PFSK-1 (cell line): ENCODE data around the gene BHLHE41.

Source experiments
- FOXP2 ChIP-seq: optimal IDR thresholded peaks from 2 replicates; pipeline ENCODE3; 2011; ENCODE audit warnings: borderline replicate concordance, control low read depth, inconsistent platforms; ENCODE audit not compliant: insufficient read depth; ENCODE audit errors: extremely low read length, extremely low read depth
- POLR2AphosphoS5 ChIP-seq: IDR thresholded peaks from 2 replicates; pipeline ENCODE4 v1.6.1; 2012; ENCODE audit warnings: low read depth, mild to moderate bottlenecking, control low read depth, low read length, moderate library complexity
- SIN3A ChIP-seq: IDR thresholded peaks from 2 replicates; pipeline ENCODE4 v1.6.1; 2012; ENCODE audit warnings: mild to moderate bottlenecking, low read length, moderate library complexity, borderline replicate concordance; ENCODE audit not compliant: insufficient read depth
- TAF1 ChIP-seq: IDR thresholded peaks from 2 replicates; pipeline ENCODE4 v1.6.1; 2012; ENCODE audit warnings: low read length, control low read depth, borderline replicate concordance; ENCODE audit not compliant: insufficient read depth
- TF ChIP-seq, protein P1 (sequence below), 2 experiments: IDR thresholded peaks; 2 replicates each; pipeline versions ENCODE4 v1.6.1 to v1.8.0; 2011 to 2012; ENCODE audit warnings: low read depth in 2 of 2, low read length in 2 of 2, control low read depth in 1 of 2, inconsistent platforms in 1 of 2, mild to moderate bottlenecking in 1 of 2, moderate library complexity in 1 of 2; ENCODE audit not compliant: insufficient read depth in 1 of 2

BHLHE41 gene

DNA sequence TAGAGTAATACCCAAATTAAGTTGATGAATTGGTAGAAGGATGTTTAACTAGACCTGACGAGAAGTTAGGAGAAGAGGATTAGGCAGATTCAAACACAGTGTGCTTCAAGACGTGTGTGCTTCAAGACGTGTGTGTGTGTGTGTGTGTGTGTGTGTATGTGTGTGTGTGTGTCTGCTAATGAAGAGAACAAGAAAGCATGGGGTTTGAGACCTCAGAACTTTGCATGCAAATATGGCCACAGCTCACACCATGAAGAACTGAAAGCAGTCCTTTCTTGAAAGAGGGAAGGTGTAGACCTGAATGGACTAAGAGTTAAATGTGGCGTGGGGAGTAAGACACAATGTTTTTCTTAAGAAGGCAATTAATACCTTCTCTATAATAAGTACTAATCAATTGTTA is 38.1 kb upstream of the BHLHE41 start:
- no peak for TF ChIP-seq SIN3A
- TF ChIP-seq, protein P1, sequence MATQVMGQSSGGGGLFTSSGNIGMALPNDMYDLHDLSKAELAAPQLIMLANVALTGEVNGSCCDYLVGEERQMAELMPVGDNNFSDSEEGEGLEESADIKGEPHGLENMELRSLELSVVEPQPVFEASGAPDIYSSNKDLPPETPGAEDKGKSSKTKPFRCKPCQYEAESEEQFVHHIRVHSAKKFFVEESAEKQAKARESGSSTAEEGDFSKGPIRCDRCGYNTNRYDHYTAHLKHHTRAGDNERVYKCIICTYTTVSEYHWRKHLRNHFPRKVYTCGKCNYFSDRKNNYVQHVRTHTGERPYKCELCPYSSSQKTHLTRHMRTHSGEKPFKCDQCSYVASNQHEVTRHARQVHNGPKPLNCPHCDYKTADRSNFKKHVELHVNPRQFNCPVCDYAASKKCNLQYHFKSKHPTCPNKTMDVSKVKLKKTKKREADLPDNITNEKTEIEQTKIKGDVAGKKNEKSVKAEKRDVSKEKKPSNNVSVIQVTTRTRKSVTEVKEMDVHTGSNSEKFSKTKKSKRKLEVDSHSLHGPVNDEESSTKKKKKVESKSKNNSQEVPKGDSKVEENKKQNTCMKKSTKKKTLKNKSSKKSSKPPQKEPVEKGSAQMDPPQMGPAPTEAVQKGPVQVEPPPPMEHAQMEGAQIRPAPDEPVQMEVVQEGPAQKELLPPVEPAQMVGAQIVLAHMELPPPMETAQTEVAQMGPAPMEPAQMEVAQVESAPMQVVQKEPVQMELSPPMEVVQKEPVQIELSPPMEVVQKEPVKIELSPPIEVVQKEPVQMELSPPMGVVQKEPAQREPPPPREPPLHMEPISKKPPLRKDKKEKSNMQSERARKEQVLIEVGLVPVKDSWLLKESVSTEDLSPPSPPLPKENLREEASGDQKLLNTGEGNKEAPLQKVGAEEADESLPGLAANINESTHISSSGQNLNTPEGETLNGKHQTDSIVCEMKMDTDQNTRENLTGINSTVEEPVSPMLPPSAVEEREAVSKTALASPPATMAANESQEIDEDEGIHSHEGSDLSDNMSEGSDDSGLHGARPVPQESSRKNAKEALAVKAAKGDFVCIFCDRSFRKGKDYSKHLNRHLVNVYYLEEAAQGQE (IDR thresholded peaks at IDR 0.05; ENCODE audit: insufficient read depth in 1 of 2, low read depth in 2 of 2, low read length in 2 of 2): no peak
- no peak for TF ChIP-seq FOXP2
- TF ChIP-seq POLR2AphosphoS5: no peak
- TF ChIP-seq TAF1: no peak

DNA sequence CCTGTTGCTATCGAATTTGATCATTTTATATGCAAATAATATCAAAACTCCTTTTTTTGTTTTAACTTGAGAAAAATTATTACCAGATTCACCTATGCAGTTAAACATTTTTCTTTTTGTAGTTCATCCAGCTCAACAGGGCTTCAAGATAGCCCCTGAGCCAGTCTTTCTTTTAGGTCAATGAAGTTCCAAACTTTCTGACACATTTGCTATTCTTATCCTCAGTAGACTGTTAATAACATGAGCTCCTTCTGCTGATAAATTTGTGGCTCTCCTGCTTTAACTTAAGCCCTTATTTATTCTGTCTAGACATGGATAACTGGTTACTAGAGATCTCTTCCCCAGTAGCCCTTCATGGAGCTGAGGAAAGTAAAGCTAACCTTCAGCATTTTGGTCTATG is 37.3 kb upstream of the BHLHE41 start:
- TF ChIP-seq FOXP2: no peak
- TF ChIP-seq TAF1: no peak
- TF ChIP-seq, protein P1 (IDR thresholded peaks at IDR 0.05; ENCODE audit: insufficient read depth in 1 of 2, low read depth in 2 of 2, low read length in 2 of 2): no peak
- no peak for TF ChIP-seq POLR2AphosphoS5
- no peak for TF ChIP-seq SIN3A

DNA sequence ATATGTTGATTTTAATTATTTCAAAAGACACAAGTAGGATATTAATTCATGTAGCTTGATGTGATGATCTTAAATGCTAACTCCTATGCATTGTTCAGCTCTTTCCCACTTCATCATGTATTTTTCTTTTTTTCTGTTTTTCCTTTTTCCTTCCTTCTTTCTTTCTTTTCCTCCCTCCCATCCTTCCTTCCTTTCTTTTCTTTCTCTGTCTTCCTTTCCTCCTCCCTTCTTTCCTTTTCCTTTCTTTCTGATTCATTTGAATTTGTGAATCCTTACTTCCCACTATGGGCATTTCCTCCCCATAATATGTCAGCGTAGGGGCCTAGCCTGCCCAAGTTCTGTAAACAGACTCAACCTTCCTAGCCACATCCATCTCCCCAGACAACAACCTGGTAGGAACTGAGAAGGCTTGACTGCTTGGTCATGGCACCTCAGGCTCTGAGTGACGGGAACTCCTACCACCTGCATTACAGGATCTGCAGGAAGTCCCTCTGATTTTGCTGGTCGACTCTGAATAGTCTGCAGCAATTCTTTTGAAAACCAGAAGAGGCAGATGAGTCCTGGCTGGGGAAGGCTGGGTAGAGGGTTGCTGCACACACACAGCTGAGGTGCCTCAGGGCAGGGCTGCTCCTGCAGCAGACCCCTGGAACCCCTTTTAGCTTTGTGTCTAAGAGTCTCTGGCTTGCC is 33.4 kb upstream of the BHLHE41 start:
- TF ChIP-seq FOXP2 (no peak), POLR2AphosphoS5 (no peak), SIN3A (no peak), TAF1 (no peak)

DNA sequence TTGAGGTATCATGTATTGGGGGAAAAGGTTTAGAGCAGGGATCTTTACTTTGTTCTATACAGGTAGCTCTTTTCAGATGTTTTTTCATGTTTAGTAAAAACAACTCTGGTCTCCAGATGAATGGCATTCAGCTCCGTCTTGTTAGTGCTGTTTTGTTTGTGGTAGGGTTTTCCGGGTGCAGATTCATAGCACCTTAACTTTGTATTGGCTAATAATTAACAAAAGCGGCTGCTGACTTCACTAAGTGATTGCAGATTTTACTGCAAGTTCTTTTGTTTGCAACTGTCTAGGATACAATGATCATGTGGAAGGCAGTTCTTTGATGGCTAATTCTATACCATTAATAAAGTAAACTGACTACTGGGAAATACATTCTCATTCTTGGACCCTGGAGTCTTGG is 32.2 kb upstream of the BHLHE41 start:
- TF ChIP-seq SIN3A (no peak), TAF1 (no peak), POLR2AphosphoS5 (no peak), FOXP2 (no peak)
- TF ChIP-seq, protein P1 (IDR thresholded peaks at IDR 0.05; ENCODE audit: insufficient read depth in 1 of 2, low read depth in 2 of 2, low read length in 2 of 2): no peak

DNA sequence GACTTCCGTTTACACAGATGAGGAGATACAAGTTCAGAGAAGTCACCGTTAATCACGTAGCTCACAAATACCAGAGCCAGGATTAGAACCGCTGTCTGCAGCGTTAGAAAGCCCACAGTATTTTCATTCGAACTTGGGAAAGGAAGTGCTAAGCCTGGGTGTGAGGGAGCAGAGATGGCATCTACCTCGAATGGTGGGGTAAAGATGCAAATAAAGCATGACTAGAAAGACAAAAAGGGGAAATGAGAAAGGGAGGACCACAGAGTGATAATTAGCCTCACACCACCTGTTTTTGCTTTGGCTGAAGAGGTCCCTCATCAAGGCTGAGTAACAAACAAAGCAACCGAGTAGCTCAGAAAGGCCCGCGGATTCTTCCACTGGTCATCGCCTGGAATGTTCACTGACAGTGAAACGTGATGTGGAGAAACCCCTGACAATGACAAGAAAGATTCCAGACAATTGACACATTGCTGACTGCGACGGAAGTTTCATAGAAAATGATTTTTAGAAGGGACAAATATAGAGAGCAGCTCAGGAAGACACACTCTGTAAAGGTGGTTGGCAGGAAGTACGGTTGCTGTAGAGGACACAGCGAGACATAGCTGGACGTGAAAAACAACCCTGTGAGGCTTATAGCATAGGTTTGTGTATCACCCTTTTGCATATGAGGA is 31.5 kb upstream of the BHLHE41 start:
- TF ChIP-seq FOXP2: no peak
- no peak for TF ChIP-seq SIN3A
- TF ChIP-seq, protein P1 (IDR thresholded peaks at IDR 0.05; ENCODE audit: insufficient read depth in 1 of 2, low read depth in 2 of 2, low read length in 2 of 2): no peak
- TF ChIP-seq POLR2AphosphoS5: no peak
- TF ChIP-seq TAF1: no peak
